ENCODE measurements around the gene SHROOM3.
"Not testable (repeated sequence)": the region's sequence is repeated elsewhere in the genome, so short reads cannot be mapped to it uniquely, and the experiment has no call there.

The SHROOM3 gene

GRCh38 chr4:76722146-76722545 is 287.1 kb downstream of the SHROOM3 start:
- DNase-seq (ENCODE audit: low read depth in 2 of 2), result not testable (repeated sequence)

GRCh38 chr4:76722838-76723237 is 287.8 kb downstream of the SHROOM3 start:
- no peak for DNase-seq (ENCODE audit: low read depth in 2 of 2)

- DNase-seq (ENCODE audit: low read depth in 2 of 2), result no peak
Observed at GRCh38 chr4:76723373-76723772, 288.3 kb downstream of the SHROOM3 start.

GRCh38 chr4:76723924-76724323 is 288.9 kb downstream of the SHROOM3 start:
- DNase-seq (ENCODE audit: low read depth in 2 of 2), result no peak

- no peak for DNase-seq (ENCODE audit: low read depth in 2 of 2)
Observed at GRCh38 chr4:76725039-76725438, 290.0 kb downstream of the SHROOM3 start.

- DNase-seq (ENCODE audit: low read depth in 2 of 2), result no peak
Observed at GRCh38 chr4:76726176-76726575, 291.1 kb downstream of the SHROOM3 start.

- no peak for DNase-seq (ENCODE audit: low read depth in 2 of 2)
Observed at GRCh38 chr4:76726631-76727030, 291.6 kb downstream of the SHROOM3 start.

- not testable (repeated sequence) for DNase-seq (ENCODE audit: low read depth in 2 of 2)
Observed at GRCh38 chr4:76727934-76728333, 292.9 kb downstream of the SHROOM3 start.

- DNase-seq (ENCODE audit: low read depth in 2 of 2), result no peak
Observed at GRCh38 chr4:76729460-76729859, 294.4 kb downstream of the SHROOM3 start.

- DNase-seq (ENCODE audit: low read depth in 2 of 2), result no peak
Observed at GRCh38 chr4:76729980-76730379, 295.0 kb downstream of the SHROOM3 start.

GRCh38 chr4:76732246-76732645 is 297.2 kb downstream of the SHROOM3 start:
- DNase-seq (ENCODE audit: low read depth in 2 of 2), result no peak

GRCh38 chr4:76733068-76733771 is 298.2 kb downstream of the SHROOM3 start:
- DNase-seq (ENCODE audit: low read depth in 2 of 2), result no peak

- peak; percentile 88 to 92 for DNase-seq (ENCODE audit: low read depth in 2 of 2)
Observed at GRCh38 chr4:76736414-76736813, 301.4 kb downstream of the SHROOM3 start.

GRCh38 chr4:76737180-76737579 is 302.2 kb downstream of the SHROOM3 start:
- no peak for DNase-seq (ENCODE audit: low read depth in 2 of 2)

- no peak for DNase-seq (ENCODE audit: low read depth in 2 of 2)
Observed at GRCh38 chr4:76737771-76738085, 302.7 kb downstream of the SHROOM3 start.

GRCh38 chr4:76738086-76738931 is 303.3 kb downstream of the SHROOM3 start:
- DNase-seq (ENCODE audit: low read depth in 2 of 2), result peak; percentile 92 to 93

GRCh38 chr4:76740192-76740591 is 305.2 kb downstream of the SHROOM3 start:
- DNase-seq (ENCODE audit: low read depth in 2 of 2), result no peak

- DNase-seq (ENCODE audit: low read depth in 2 of 2), result no peak
Observed at GRCh38 chr4:76740866-76741662, 306.0 kb downstream of the SHROOM3 start.

- DNase-seq (ENCODE audit: low read depth in 2 of 2), result no peak
Observed at GRCh38 chr4:76741663-76742020, 306.6 kb downstream of the SHROOM3 start.

GRCh38 chr4:76744241-76744921 is 309.4 kb downstream of the SHROOM3 start:
- DNase-seq (ENCODE audit: low read depth in 2 of 2), result peak; percentile 96 to 97

GRCh38 chr4:76745240-76745639 is 310.2 kb downstream of the SHROOM3 start:
- DNase-seq (ENCODE audit: low read depth in 2 of 2), result peak; percentile 86

GRCh38 chr4:76747563-76747962 is 312.5 kb downstream of the SHROOM3 start:
- DNase-seq (ENCODE audit: low read depth in 2 of 2), result peak; percentile 92 to 93
